K562 (cell line): ENCODE results near the gene LYPD6B. TPM values are rescaled to one million over a fixed set of nuclear protein-coding genes. Genes with fewer than 3 reads are reported as not detected.

ENCODE experiments used
- ATAC-seq: fragments of 200-7000 bp; cut with Tn5 transposase; 3 replicates; pipeline ENCODE4 v1.9.1; 2020; ENCODE audit warnings: moderate library complexity
- BruUV-seq: library from RNA; stranded (reverse); fragments of 400-500 nt; replicated peaks from 2 replicates; lab custom pipeline; 2021; lab: Mats Ljungman, UMichigan
- CTCF ChIA-PET: fragments of 300-600 bp; formaldehyde crosslinking; extraction: SDS; loops from one replicate; lab custom pipeline; 2021; ENCODE audit warnings: low intra/inter-chr PET ratio; lab: Yijun Ruan, JAX
- POLR2A ChIA-PET: fragments of 300-600, 350-650 bp; sonication (Branson Sonifier 250); formaldehyde crosslinking; extraction: SDS; loops from one replicate; lab custom pipeline; 2021; ENCODE audit warnings: antibody characterized with exemption, inconsistent platforms; lab: Yijun Ruan, JAX
- DNase-seq, 4 experiments: peaks; one replicate each; pipeline versions ENCODE4 v3.0.0 to v3.0.0-alpha.2; 2011 to 2018; ENCODE audit warnings: low spot score in 3 of 4, mixed read lengths in 3 of 4; ENCODE audit errors: extremely low read depth in 1 of 4
- FAIRE-seq: peaks from 2 replicates; lab custom pipeline; 2011; peaks lifted over from hg19 to GRCh38; lab: Jason Lieb, UNC
- H2AFZ ChIP-seq: 2 replicates; pipeline ENCODE4 v1.6.0; 2011; ENCODE audit warnings: low read depth, low read length, control low read depth, inconsistent platforms
- H3K27ac ChIP-seq: fragments of 200-600 bp; 3 replicates; pipeline ENCODE4 v1.8.0; 2011; ENCODE audit warnings: low read depth, mild to moderate bottlenecking, control low read depth, inconsistent platforms, low read length, moderate library complexity, mixed read lengths; ENCODE audit errors: extremely low read depth
- H3K27me3 ChIP-seq, 2 experiments: fragments of 300-600 bp in 1 of 2; 2 replicates in 1 of 2; 3 replicates in 1 of 2; pipeline versions ENCODE4 v1.6.0 to v1.8.0; 2011; ENCODE audit warnings: inconsistent platforms in 2 of 2, low read length in 2 of 2, mild to moderate bottlenecking in 1 of 2, mixed read lengths in 1 of 2, moderate library complexity in 1 of 2; ENCODE audit not compliant: control insufficient read depth in 2 of 2, insufficient read depth in 2 of 2
- H3K36me3 ChIP-seq: fragments of 300-600 bp; 3 replicates; pipeline ENCODE4 v1.8.0; 2011; ENCODE audit warnings: mild to moderate bottlenecking, low read length, inconsistent platforms; ENCODE audit not compliant: control insufficient read depth, insufficient read depth
- H3K4me1 ChIP-seq, 2 experiments: fragments of 200-600 bp in 1 of 2; replicated peaks in 1 of 2; 2 replicates in 1 of 2; 3 replicates in 1 of 2; pipeline versions ENCODE4 v1.5.1 to v1.8.0; 2011; ENCODE audit warnings: inconsistent platforms in 2 of 2, low read length in 2 of 2, mild to moderate bottlenecking in 1 of 2, mixed read lengths in 1 of 2, moderate library complexity in 1 of 2; ENCODE audit not compliant: control insufficient read depth in 2 of 2, insufficient read depth in 2 of 2
- H3K4me2 ChIP-seq: 2 replicates; pipeline ENCODE4 v1.6.1; 2011; ENCODE audit warnings: low read length, control low read depth, inconsistent platforms, mixed read lengths; ENCODE audit not compliant: insufficient read depth
- H3K4me3 ChIP-seq: fragments of 200-600 bp; sonication (generic), shearing (Covaris generic); 2 replicates; pipeline ENCODE4 v1.5.1; 2016; ENCODE audit warnings: control low read depth, inconsistent platforms
- H3K79me2 ChIP-seq: fragments of 200-600 bp; 3 replicates; pipeline ENCODE4 v1.8.0; 2011; ENCODE audit warnings: low read length, inconsistent platforms; ENCODE audit not compliant: control insufficient read depth, insufficient read depth
- H3K9ac ChIP-seq, 2 experiments: 2 replicates each; pipeline versions ENCODE4 v1.6.0 to v1.6.1; 2011; ENCODE audit warnings: low read depth in 2 of 2, low read length in 2 of 2, control low read depth in 1 of 2, inconsistent platforms in 1 of 2, mild to moderate bottlenecking in 1 of 2, mixed read lengths in 1 of 2; ENCODE audit not compliant: insufficient read depth in 1 of 2
- H3K9me1 ChIP-seq: one replicate; pipeline ENCODE4 v1.6.0; 2011; ENCODE audit warnings: inconsistent platforms, mild to moderate bottlenecking, low read length, moderate library complexity; ENCODE audit not compliant: control insufficient read depth, insufficient read depth
- H3K9me3 ChIP-seq: replicated peaks from 2 replicates; pipeline ENCODE4 v1.5.1; 2011; ENCODE audit warnings: low read depth, low read length, inconsistent platforms; ENCODE audit not compliant: control insufficient read depth, insufficient read depth
- H4K20me1 ChIP-seq: replicated peaks from 2 replicates; pipeline ENCODE4 v1.6.1; 2011; ENCODE audit warnings: low read length, inconsistent platforms, mixed read lengths; ENCODE audit not compliant: control insufficient read depth, insufficient read depth
- ASH1L ChIP-seq: fragments of 450-650 bp; IDR thresholded peaks from 2 replicates; pipeline ENCODE4 v1.6.1; 2018; ENCODE audit warnings: borderline replicate concordance, mild to moderate bottlenecking, low read depth; ENCODE audit not compliant: partially characterized antibody
- ELK1 ChIP-seq: sonication (generic); formaldehyde crosslinking; IDR thresholded peaks from 2 replicates; pipeline ENCODE4 v1.8.1; 2022; ENCODE audit warnings: missing genetic modification reagents
- IRF1 ChIP-seq: sonication (generic); formaldehyde crosslinking; IDR thresholded peaks from 2 replicates; pipeline ENCODE4 v1.8.0; 2022; ENCODE audit warnings: missing genetic modification reagents, mild to moderate bottlenecking, borderline replicate concordance
- MXI1 ChIP-seq: IDR thresholded peaks from 2 replicates; pipeline ENCODE4 v1.6.1; 2011; ENCODE audit warnings: low read depth, mild to moderate bottlenecking, improper control_type of control experiment, low read length
- NCOA4 ChIP-seq: fragments of 450-650 bp; IDR thresholded peaks from 2 replicates; pipeline ENCODE4 v1.6.1; 2018; ENCODE audit warnings: mild to moderate bottlenecking; ENCODE audit not compliant: partially characterized antibody
- NFXL1 ChIP-seq: fragments of 450-650 bp; formaldehyde crosslinking; IDR thresholded peaks from 2 replicates; pipeline ENCODE4 v1.4.0; 2021; ENCODE audit warnings: mild to moderate bottlenecking
- POLR2H ChIP-seq: IDR thresholded peaks from 2 replicates; pipeline ENCODE4 v1.6.1; 2016; ENCODE audit warnings: missing genetic modification characterization, low read depth, mild to moderate bottlenecking, control low read depth, missing compliant biosample characterization, moderate library complexity
- POLR3A ChIP-seq: IDR thresholded peaks from 2 replicates; pipeline ENCODE4 v1.6.1; 2011; ENCODE audit warnings: borderline replicate concordance, mild to moderate bottlenecking, moderate library complexity; ENCODE audit not compliant: insufficient read length, insufficient read depth; ENCODE audit errors: extremely low read depth
- PURB ChIP-seq: sonication (generic); formaldehyde crosslinking; IDR thresholded peaks from 2 replicates; pipeline ENCODE4 v1.9.0; 2021; ENCODE audit warnings: low read depth, mild to moderate bottlenecking, missing genetic modification reagents
- RAD21 ChIP-seq, 2 experiments: fragments of 250-450 bp in 1 of 2; fragments of 450-650 bp in 1 of 2; sonication (Bioruptor Pico) in 1 of 2; formaldehyde crosslinking in 1 of 2; IDR thresholded peaks in 1 of 2; conservative IDR thresholded peaks in 1 of 2; 2 replicates each; pipeline versions ENCODE4 v1.4.0 to v1.8.0; 2020 to 2022; ENCODE audit warnings: mild to moderate bottlenecking in 2 of 2, moderate library complexity in 1 of 2
- RFX7 ChIP-seq: fragments of 250-450 bp; sonication (Bioruptor Pico); IDR thresholded peaks from 2 replicates; pipeline ENCODE4 v1.5.1; 2021; ENCODE audit warnings: mild to moderate bottlenecking
- SMARCE1 ChIP-seq: fragments of 450-650 bp; IDR thresholded peaks from 2 replicates; pipeline ENCODE4 v1.7.1; 2016; ENCODE audit warnings: mild to moderate bottlenecking
- SRF ChIP-seq, 2 experiments: fragments of 250-450, 450-650 bp in 1 of 2; sonication (Bioruptor Pico) in 1 of 2; sonication (generic) in 1 of 2; formaldehyde crosslinking; IDR thresholded peaks; 2 replicates each; pipeline versions ENCODE4 v1.5.0 to v1.5.1; 2020 to 2022; ENCODE audit warnings: mild to moderate bottlenecking in 1 of 2, missing genetic modification reagents in 1 of 2
- SUPT5H ChIP-seq: fragments of 450-650 bp; IDR thresholded peaks from 2 replicates; pipeline ENCODE4 v1.6.1; 2016
- TCF7L2 ChIP-seq: fragments of 150-350 bp; IDR thresholded peaks from 2 replicates; pipeline ENCODE4 v1.6.1; 2016; ENCODE audit warnings: low read depth, mild to moderate bottlenecking, low read length, moderate library complexity
- ZBTB34 ChIP-seq: fragments of 250-450 bp; sonication (Bioruptor Pico); IDR thresholded peaks from 2 replicates; pipeline ENCODE4 v1.8.0; 2021; ENCODE audit warnings: mild to moderate bottlenecking, moderate library complexity
- WGBS: fragments of 100-300 bp; shearing (Covaris generic); methylation state at CpG from one replicate; pipeline ENCODE4 v1.1.6; 2016; ENCODE audit warnings: low coverage, mixed read lengths; ENCODE audit not compliant: insufficient coverage; ENCODE audit errors: missing lambda C conversion rate; 5-methylcytosine and 5-hydroxymethylcytosine counted together
- in situ Hi-C: fragments of 300-500 bp; cut with MboI; formaldehyde crosslinking; loops from 4 replicates; pipeline ENCODE4 v1.15.0; 2018; ENCODE audit warnings: inconsistent platforms, mixed read lengths
- intact Hi-C: fragments of 100-400 bp; cut with micrococcal nuclease; formaldehyde crosslinking; loops from 2 replicates; pipeline ENCODE4 v1.14.2; 2022
- polyA plus RNA-seq, 8 experiments: library from polyadenylated mRNA; depleted of rRNA in 4 of 8; stranded (reverse) in 5 of 8; unstranded in 3 of 8; fragments of >200 nt; fragmentation: Nextera tagmentation in 2 of 8; fragmentation: Illumina TruSeq in 1 of 8; extraction: Ambion mirVana in 2 of 8; extraction: Trizol in 1 of 8; gene quantifications; 2 replicates each; pipeline versions ENCODE4 v1.2.1 to v1.2.3, GENCODE V29; 2011 to 2014; ENCODE audit warnings: inconsistent platforms in 1 of 8, missing spikeins in 1 of 8
- total RNA-seq, 7 experiments: library from RNA; depleted of rRNA in 6 of 7; stranded (reverse); fragments of >200 nt in 6 of 7; fragmentation: Illumina TruSeq in 2 of 7; extraction: Trizol in 2 of 7; gene quantifications; 2 replicates each; pipeline versions ENCODE4 v1.2.1 to v1.2.3, GENCODE V29; 2011 to 2021; ENCODE audit warnings: low replicate concordance in 1 of 7

Gene LYPD6B
- total and polyA plus RNA-seq, 9 of the 15 experiments (the other 6 are each of a cell fraction or from before 2014, with no cell fraction given), result not detected

GRCh38 chr2:149034406-149034805, 4.1 kb upstream of the LYPD6B start (continued):
- no peak for TF ChIP-seq ASH1L
- TF ChIP-seq MXI1, result no peak

- no peaks in the 10 kb centered on the region for H4K20me1 ChIP-seq
- DNase-seq, result no peak
- BruUV-seq, result no TSS peak
- ATAC-seq, result no peak
- H3K4me1 ChIP-seq, result peaks cover 0 to 10% of the 10 kb centered on the region in 2 experiments; a peak in 1 of 5 replicates
- ChIA-PET POLR2A (no interaction called here), CTCF (interaction anchor here (1.0 kb wide), 1 partner anchor 8 kb away, joined by 3 read pairs; no protein-coding TSS in a partner anchor)
- H3K27me3 ChIP-seq, result peaks cover 8 to 33% of the 10 kb centered on the region in 2 experiments; a peak in 3 of 5 replicates
- H3K27ac ChIP-seq, result no peak overlapping the region
- no peak overlapping the region for H3K4me3 ChIP-seq
- no peak overlapping the region for H2AFZ ChIP-seq
- H3K36me3 ChIP-seq, result no peaks in the 10 kb centered on the region
- H3K9ac ChIP-seq, result no peak overlapping the region
- intact Hi-C loops (loop anchor here (5.0 kb wide), 1 partner anchor 276 kb away; no protein-coding TSS in a partner anchor), in situ Hi-C loops (no loop called here)
- no peaks in the 10 kb centered on the region for H3K79me2 ChIP-seq
- no peaks in the 10 kb centered on the region for H3K9me1 ChIP-seq
- H3K9me3 ChIP-seq, result no peaks in the 10 kb centered on the region
- FAIRE-seq, result no peak
- 2% methylated on average over 4 of the region's 4 CpGs for WGBS
- no peak overlapping the region for H3K4me2 ChIP-seq
- TF ChIP-seq SMARCE1 (no peak), ZBTB34 (no peak), NFXL1 (no peak), PURB (CRISPR knock-in tag) (no peak), IRF1 (no peak), POLR3A (no peak), POLR2H (no peak), ELK1 (CRISPR knock-in tag) (no peak), RFX7 (no peak), SRF (CRISPR knock-in tag; IDR thresholded peaks at IDR 0.05) (no peak), TCF7L2 (no peak), RAD21 (CRISPR knock-in tag; conservative IDR thresholded peaks at IDR 0.05 in 1 of 2, IDR thresholded peaks at IDR 0.05 in 1 of 2) (no peak), SUPT5H (no peak), NCOA4 (no peak)
These were observed 1.8 kb upstream of the LYPD6B start for GRCh38 chr2:149036507-149037293.
